GM21786 (cell line): ENCODE measurements around the gene FYCO1.
A peak's percentile ranks its signal among the peaks of the same experiment; 100 is the strongest.
"Not testable (repeated sequence)": the region's sequence is repeated elsewhere in the genome, so short reads cannot be mapped to it uniquely, and the experiment has no call there.

Experiments
- ATAC-seq: cut with Tn5 transposase; IDR thresholded peaks from one replicate; pipeline ENCODE4 v1.9.1; 2021; ENCODE audit not compliant: unreplicated experiment

Gene FYCO1

GRCh38 chr3:45995236-45996192, at the start of gene FYCO1:
FYCO1 (minus strand) TSS chr3:45995824; CDS start chr3:45984910, 10,914 bp downstream.
- ATAC-seq = peak; percentile 89

GRCh38 chr3:46038916-46039315, 43.3 kb upstream of the FYCO1 start:
- no peak for ATAC-seq

- not testable (repeated sequence) for ATAC-seq
Measured at GRCh38 chr3:46038071-46038470, 42.4 kb upstream of the FYCO1 start.

GRCh38 chr3:46036191-46036590, 40.6 kb upstream of the FYCO1 start:
- ATAC-seq = no peak

- ATAC-seq = no peak
Measured at GRCh38 chr3:46031747-46032146, 36.1 kb upstream of the FYCO1 start.

- ATAC-seq = no peak
Measured at GRCh38 chr3:46031269-46031668, 35.6 kb upstream of the FYCO1 start.

- ATAC-seq = no peak
Measured at GRCh38 chr3:46030626-46031025, 35.0 kb upstream of the FYCO1 start.

- no peak for ATAC-seq
Measured at GRCh38 chr3:46029953-46030543, 34.4 kb upstream of the FYCO1 start.

GRCh38 chr3:46027736-46028397, 32.2 kb upstream of the FYCO1 start:
- no peak for ATAC-seq

- ATAC-seq = no peak
Measured at GRCh38 chr3:46027021-46027705, 31.5 kb upstream of the FYCO1 start, which contains the start of gene XCR1. XCR1 (minus strand) TSS chr3:46027483; CDS start chr3:46021947, 5,536 bp downstream.

GRCh38 chr3:46025139-46025538, 29.5 kb upstream of the FYCO1 start:
- ATAC-seq = no peak

GRCh38 chr3:46024131-46024530, 28.5 kb upstream of the FYCO1 start:
- no peak for ATAC-seq

GRCh38 chr3:46022909-46023785, 27.5 kb upstream of the FYCO1 start:
- ATAC-seq = no peak

- no peak for ATAC-seq
Measured at GRCh38 chr3:46021516-46021915, 25.9 kb upstream of the FYCO1 start.

- ATAC-seq = no peak
Measured at GRCh38 chr3:46020766-46021510, 25.3 kb upstream of the FYCO1 start.

- no peak for ATAC-seq
Measured at GRCh38 chr3:46019707-46020106, 24.1 kb upstream of the FYCO1 start.

GRCh38 chr3:46017720-46018119, 22.1 kb upstream of the FYCO1 start:
- no peak for ATAC-seq

- no peak for ATAC-seq
Measured at GRCh38 chr3:46013316-46014094, 17.9 kb upstream of the FYCO1 start.

- no peak for ATAC-seq
Measured at GRCh38 chr3:46012246-46012645, 16.6 kb upstream of the FYCO1 start.
